Gastrocnemius medialis (tissue), 4 donors: ENCODE measurements around the gene ST6GALNAC4.

Experiments
- POLR2A ChIP-seq, 2 donors: fragments of 450-650 bp; IDR thresholded peaks; one replicate each; pipeline ENCODE4 v1.6.1; 2017; ENCODE audit warnings: antibody characterized with exemption in 2 of 2, mild to moderate bottlenecking in 2 of 2, moderate library complexity in 2 of 2
- TF ChIP-seq, protein P1 (sequence below), 5 experiments: fragments of 450-650 bp in 3 of 5; fragments of 200-600 bp in 2 of 5; sonication (generic) in 2 of 5; IDR thresholded peaks in 4 of 5; conservative IDR thresholded peaks in 1 of 5; 1 replicate in 4 of 5; 2 replicates in 1 of 5; pipeline ENCODE4 v1.5.1; 2016 to 2019; ENCODE audit warnings: antibody characterized with exemption in 5 of 5, mild to moderate bottlenecking in 3 of 5, moderate library complexity in 3 of 5

DNA sequence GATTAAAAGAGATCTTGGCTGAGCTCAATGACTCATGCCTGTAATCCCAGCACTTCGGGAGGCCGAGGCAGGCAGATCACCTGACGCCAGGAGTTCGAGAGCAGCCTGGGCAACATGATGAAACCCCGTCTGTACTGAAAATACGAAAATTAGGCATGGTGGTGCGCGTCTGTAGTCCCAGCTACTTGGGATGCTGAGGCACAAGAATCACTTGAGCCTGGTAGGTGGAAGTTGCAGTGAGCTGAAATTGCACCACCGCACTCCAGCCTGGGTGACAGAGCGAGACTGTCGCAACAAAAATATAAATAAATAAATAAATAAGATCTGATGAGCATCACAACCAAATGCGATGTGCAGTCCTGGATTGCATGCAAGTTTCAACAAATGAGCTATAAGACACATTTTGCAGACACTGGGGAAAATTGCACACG, 53.6 kb downstream of the ST6GALNAC4 start:
- TF ChIP-seq POLR2A (IDR thresholded peaks at IDR 0.05) = no peak
- TF ChIP-seq, protein P1, sequence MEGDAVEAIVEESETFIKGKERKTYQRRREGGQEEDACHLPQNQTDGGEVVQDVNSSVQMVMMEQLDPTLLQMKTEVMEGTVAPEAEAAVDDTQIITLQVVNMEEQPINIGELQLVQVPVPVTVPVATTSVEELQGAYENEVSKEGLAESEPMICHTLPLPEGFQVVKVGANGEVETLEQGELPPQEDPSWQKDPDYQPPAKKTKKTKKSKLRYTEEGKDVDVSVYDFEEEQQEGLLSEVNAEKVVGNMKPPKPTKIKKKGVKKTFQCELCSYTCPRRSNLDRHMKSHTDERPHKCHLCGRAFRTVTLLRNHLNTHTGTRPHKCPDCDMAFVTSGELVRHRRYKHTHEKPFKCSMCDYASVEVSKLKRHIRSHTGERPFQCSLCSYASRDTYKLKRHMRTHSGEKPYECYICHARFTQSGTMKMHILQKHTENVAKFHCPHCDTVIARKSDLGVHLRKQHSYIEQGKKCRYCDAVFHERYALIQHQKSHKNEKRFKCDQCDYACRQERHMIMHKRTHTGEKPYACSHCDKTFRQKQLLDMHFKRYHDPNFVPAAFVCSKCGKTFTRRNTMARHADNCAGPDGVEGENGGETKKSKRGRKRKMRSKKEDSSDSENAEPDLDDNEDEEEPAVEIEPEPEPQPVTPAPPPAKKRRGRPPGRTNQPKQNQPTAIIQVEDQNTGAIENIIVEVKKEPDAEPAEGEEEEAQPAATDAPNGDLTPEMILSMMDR (IDR thresholded peaks at IDR 0.05 in 4 of 5, conservative IDR thresholded peaks at IDR 0.05 in 1 of 5) = no peak
